Amniotic epithelial cell (primary cell): ENCODE results near the gene SLC39A1.
"Not testable (repeated sequence)": the region's sequence is repeated elsewhere in the genome, so short reads cannot be mapped to it uniquely, and the experiment has no call there.

Experiments
- DNase-seq: peaks from one replicate; pipeline ENCODE4 v3.0.0-alpha.2; 2010; ENCODE audit warnings: low read depth

SLC39A1 gene, protein sequence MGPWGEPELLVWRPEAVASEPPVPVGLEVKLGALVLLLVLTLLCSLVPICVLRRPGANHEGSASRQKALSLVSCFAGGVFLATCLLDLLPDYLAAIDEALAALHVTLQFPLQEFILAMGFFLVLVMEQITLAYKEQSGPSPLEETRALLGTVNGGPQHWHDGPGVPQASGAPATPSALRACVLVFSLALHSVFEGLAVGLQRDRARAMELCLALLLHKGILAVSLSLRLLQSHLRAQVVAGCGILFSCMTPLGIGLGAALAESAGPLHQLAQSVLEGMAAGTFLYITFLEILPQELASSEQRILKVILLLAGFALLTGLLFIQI

DNA sequence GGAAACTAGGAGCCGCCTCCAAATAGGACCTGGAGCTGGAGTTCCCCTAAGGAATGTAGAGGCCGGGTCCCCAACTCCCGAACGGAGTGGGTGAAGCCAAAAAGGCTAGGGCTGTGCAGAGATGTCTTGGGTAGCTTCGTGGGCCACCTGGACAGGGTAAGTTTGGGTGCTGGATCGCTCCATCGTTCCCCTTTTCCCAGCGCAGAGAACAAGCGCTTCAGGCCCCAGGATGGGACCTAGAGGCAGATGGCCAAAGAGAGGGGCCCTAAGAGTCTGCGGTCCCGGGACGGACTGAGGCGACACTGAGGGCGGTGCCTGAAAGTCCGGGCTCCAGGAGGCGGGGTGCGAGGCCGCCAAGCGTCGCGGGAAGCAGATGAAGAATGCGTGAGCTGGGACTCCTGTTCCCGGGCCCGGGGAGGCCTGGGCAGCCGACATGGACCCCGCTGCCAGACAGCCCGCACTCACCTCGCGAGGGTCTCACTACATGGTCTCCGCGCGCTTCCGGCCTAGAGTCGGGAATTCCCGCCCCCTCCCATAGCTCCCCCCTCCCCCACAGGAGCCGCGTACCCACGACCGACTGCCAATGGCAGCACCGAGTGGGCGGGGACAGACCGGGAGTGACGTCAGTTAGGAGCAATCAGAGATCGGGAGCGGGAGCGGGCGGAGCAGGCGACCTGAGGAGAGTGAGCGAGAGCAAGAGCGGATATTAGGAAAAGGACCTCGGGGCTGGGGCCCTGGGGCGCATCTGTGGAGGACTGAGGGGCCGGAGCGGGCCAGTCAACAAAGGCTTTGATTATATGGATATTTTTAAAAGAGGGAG is at the start of gene SLC39A1:
Gene SLC39A1 (minus strand): TSS at position 508 of the 820 bp plus-strand sequence. CDS start 822 bp downstream, outside the sequence.
- peak; percentile 94 for DNase-seq

DNA sequence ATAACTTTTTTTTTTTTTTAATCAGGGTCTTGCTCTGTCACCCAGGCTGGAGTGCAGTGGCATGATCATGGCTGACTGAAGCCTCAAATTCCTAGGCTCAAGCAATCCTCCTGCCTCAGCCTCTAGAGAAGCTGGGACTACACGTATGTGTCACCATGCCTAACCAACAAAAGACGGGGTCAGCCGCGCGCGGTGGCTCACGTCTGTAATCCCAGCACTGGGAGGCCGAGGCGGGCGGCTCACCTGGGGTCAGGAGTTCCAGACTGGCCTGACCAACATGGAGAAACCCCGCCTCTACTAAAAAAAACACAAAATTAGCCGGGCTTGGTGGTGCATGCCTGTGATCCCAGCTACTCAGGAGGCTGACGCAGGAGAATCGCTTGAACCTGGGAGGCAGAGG is 49.2 kb upstream of the SLC39A1 start:
- DNase-seq, result not testable (repeated sequence)

DNA sequence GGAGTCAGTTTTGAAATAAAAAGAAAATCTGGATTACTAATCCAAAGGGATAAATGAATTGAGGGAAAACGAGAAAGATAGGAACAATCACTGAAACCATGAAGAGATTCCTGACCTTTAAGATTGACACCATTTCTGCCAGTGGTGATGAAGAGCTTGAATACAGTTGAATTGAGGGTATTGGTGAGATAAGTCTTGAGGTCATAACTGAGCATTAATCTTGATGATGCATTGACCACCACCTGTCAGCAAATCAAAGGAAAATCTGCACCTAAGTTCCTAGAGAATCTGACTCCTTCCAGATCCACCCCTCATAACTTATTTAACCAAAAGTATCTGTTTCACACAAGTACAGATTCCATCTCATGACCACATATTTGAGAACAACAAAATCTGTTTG is 48.8 kb upstream of the SLC39A1 start:
- DNase-seq, result no peak

DNA sequence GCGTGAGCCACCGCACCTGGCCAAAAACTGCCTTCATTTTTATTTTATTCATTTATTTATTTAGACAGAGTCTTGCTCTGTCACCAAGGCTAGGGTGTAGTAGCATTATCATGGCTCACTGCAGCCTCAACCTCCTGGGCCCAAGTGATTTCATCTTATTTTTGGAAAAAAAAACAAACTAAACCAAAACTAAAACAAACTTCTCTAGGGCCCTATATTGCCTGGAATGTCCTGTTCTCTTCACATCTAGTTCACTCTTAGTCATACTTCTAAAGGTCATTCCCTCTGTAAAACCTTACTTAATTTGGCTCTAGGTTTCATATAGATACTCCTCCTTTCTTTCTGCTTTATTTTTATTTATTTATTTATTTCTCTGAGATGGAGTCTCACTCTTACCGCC is 42.8 kb upstream of the SLC39A1 start:
- peak; percentile 15 for DNase-seq

DNA sequence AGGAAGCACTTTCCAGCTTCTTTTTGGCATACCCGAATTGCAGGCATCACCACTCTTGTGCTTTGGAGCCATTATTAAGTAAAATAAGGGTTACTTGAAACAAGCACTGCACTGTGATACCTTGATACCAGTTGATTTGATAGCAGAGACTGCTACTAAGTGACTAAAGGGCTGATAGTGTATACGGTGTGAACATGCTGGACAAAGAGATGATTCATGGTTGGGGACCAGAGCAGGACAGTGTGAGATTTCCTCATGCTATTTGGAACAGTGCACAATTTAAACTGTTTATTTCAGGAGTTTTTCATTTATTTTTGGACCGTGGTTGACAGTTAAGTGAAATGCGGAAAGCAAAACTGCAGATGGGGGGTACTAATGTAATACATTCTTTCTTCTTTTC is 37.1 kb upstream of the SLC39A1 start:
- no peak for DNase-seq

DNA sequence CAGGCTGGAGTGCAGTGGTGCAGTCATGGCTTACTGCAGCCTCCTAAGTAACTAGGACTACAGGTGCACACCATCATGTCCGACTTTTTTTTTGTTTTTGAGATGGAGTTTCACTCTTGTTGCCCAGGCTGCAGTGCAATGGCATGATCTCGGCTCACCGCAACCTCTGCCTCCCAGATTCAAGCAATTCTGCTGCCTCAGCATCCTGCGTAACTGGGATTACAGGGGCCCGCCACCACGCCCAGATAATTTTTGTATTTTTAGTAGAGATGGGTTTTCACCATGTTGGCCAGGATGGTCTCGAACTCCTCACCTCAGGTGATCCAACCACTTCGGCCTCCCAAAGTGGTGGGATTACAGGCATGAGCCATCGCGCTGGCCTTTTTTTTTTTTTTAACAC is 33.5 kb upstream of the SLC39A1 start:
- not testable (repeated sequence) for DNase-seq

DNA sequence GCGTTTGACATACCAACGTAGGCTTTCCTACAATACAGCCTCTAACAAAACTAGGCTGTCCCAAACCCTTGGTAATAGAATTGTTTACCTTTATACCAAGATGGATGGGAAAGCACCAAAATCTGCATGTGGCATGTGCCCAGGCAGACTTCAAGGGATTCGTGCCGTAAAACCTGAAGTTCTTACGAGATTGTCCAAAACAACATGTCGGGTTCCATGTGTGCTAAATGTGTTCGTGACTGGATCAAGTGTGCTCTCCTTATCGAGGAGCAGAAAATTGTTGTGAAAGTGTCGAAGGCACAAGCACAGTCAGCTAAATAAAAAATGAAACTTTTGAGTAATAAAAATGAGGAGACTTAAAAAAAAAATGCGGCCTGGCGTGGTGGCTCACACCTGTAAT is 32.3 kb upstream of the SLC39A1 start:
- no peak for DNase-seq

DNA sequence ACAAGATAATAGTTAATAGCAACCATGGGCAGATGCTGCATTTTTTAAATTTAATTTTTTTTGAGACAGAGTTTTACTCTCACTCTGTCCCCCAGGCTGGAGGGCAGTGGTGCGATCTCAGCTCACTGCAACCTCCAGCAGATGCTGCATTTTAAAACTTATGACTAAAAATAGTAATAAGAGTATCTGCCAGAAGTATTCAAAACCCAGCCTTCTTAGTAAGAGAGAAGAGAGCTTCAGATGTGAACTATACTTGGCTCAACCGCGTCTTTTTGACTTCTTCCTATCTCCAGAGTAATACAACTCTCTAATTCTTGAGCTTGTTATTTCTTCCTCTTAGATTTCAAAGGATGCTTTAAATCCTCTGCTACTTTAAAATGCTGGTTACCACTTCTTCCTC is 31.9 kb upstream of the SLC39A1 start:
- DNase-seq, result no peak

DNA sequence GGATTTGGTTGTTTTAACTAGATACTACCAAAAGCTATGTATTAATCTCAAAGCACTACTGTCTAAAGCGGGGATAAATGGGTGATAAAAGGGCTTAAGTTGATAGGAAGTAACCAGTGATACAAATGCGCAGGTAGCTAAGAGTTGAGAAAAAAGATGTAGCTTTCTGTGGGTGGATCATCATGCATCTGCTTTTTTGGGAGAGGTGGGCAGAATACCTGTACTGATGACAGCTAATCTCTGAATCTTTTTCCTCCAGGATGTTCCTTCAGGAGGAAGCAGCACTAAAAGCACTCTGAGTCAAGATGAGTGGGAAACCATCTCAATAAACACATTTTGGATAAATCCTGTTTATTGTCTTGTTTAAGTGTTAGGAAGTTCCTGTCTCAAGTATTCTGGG is 28.5 kb upstream of the SLC39A1 start:
- no peak for DNase-seq

DNA sequence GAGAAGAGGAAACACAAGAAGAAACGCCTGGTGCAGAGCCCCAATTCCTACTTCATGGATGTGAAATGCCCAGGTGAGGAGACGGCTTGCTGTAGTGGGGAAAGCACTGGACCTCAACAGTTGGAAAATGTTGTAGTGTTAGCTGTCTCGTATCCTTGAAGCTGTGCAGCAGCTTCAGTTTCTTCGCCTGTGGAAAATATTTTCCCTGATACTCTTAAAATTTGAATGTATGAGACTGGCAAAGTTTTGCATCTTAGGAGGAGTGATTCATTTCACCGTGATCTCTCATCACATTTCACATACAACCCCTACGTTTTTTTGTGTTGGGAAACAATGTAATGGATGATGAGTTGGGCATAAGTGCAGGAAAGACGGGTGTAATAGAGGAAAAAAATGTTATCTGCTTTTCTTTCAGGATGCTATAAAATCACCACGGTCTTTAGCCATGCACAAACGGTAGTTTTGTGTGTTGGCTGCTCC is 27.9 kb upstream of the SLC39A1 start:
- DNase-seq, result peak; percentile 49

DNA sequence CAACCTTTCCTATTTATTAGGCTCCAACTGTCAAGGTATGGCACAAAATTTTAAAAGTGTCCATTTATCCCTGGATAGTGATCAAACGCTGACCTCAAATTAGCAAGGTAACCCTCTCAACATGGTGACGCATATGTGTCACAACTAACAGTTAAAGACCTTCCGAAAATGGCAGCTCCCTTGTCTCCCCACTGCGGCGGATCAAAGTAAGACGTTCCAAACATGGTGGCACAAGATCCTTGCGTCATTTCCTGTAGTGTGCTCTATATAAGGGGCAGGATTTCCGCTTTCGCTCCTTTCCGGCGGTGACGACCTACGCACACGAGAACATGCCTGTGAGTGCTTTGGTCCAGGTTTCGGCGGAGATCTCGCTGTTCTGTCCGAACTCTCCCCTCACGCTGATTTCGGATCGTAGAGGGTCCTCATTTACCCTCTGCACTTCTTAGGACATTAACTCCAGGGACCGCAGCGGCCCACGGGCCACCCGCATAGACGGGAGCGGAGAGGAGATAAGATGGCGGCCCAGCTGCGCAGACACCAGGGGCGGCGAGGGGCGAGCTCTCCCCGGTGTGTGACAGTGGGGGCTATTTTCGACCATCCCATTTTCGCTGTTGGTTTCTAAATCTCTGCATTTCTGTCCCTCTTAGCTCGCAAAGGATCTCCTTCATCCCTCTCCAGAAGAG is 27.3 kb upstream of the SLC39A1 start, which contains the start of gene RPS27:
Gene RPS27 (plus strand): TSS at position 295 of the 683 bp plus-strand sequence. CDS start 35 bp downstream, at position 330.
- DNase-seq, result peak; percentile 97

DNA sequence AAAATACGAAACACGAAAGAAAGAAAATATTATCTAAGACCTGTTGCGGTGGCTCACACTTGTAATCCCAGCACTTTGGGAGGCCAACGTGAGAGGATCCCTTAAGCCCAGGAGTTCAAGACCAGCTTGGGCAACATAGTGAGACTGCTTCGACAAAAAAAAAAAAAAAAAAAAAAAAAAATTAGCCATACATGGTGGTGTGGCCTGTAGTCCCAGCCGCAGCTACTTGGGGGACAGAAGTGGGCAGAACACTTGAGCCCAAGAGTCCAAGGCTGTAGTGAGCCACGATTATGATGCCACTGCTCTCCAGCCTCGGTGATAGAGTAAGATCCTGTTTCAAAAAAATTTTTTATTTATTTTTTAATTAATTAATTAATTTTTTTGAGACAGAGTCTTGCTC is 24.3 kb upstream of the SLC39A1 start:
- DNase-seq, result no peak

DNA sequence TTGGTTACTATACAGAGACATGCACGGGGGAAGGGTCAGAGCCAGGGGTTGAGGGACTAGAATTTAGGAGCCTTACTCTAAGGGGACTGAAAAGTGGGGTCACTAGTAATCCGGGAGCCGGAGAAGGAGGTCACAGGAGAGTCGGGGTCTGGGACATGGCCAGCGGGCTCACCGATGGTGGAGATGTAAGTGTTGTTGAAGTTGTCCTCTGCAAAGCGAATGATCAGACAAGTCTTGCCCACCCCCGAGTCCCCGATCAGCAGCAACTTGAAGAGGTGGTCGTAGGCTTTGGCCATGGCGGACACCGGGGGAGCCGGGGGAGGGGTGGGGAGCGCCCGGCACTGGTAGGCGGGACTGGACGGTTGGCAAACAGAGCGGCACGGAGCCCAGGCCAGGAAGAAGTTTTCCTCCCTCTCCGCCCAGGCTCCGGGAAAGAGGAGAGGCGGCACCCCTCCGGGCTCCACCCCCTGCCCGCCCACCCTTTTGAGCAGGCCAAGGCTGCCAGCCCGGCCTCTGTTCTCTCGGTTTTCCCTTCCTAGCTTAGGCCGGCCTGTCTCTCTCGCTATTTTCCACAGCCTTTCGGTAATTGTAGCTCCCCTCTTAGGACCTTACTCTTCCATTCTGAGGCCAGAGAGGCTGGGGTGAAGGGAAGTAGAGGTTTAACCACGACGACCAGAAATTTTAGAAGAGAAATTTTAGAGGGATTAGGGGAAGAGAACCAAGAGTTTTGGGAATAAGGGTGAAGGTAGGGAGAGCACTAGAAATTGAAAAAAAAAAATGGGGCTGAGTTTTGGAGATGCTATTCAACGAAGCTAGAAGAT is 22.8 kb upstream of the SLC39A1 start, which contains the start of gene RAB13:
Gene RAB13 (minus strand): TSS at position 399 of the 821 bp plus-strand sequence. CDS start 103 bp downstream, at position 296.
- DNase-seq, result peak; percentile 83

DNA sequence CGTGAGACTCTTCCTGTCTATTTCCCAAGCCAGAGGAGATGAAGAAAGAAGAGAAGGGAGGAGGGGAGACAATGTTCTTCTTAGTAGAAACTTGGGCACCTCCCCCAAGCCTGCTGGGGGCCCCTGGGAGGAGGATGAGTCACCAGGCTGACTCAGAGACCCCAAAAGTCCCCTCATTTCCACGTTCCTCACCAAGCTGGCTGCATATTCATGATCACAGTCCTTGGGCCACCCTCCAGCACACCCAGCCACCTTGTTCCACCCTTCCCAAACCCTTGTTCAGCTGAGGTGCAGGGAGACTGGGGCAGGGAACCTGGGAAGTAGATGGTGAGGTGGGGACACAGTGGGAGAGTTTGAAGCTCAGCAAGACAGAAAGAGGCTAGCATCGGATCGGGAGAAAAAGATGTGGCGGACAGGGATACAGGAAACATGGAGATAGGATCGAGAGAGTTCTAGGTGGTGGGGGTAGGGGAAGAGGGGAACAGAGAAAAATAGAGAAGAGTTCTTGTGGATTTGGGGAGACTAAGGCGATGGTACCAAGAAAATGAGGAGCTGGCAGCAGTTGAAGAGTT is 22.1 kb upstream of the SLC39A1 start:
- DNase-seq, result peak; percentile 85

DNA sequence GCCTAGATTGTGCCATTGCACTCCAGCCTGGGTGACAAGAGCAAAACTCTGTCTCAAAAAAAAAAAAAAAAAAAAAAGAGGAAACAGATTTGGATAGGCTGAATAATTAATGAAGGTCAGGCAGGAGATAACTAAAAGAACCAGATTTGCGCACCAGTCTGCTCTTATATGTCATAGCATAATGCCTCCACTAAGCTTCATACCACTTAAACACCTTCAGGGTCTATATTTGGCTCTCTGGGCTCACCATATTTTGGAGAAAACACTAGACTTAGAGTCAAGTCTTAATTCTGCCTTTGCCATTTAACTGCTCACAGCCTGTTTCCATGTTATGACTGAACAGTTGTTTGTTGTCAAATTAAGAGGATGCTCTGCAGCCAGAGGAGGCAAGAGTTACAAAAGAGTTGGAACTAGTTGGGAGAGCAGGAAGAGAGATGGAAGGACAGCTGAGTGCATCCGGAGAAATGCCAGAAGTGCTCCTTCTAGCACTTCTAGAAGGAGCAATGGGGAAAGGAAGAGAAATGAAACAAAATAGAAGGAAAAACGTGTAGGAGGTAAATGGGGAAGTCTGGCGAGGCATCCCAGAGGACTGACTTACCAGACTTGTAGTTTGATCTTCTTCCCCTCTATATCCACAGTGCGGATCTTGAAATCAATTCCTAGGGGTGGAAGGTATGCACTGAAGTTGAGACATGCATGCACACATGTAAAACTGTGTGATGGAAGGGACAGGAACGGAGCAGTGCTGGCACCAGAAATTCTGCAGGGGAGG is 21.0 kb upstream of the SLC39A1 start:
- DNase-seq, result no peak

DNA sequence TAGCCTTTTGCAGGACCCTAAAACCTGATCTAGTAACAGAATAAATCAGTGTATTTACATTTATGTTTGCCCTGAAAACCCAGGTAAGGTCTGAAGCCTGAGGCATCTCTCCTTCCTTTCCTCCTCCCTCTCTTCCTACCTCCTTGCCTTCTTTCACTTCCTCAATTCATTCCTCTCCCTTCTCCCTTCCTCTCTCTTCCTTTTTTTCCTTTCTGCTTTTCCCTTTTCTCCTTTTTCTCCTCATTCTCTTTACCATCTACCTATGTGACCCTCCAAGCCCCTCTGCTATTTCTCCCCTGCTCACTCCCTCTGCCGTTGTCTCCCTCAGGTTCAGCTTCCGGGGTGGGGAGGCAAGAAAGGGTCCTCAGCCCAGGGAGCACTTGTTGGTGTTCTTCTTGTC is 18.4 kb upstream of the SLC39A1 start:
- not testable (repeated sequence) for DNase-seq

DNA sequence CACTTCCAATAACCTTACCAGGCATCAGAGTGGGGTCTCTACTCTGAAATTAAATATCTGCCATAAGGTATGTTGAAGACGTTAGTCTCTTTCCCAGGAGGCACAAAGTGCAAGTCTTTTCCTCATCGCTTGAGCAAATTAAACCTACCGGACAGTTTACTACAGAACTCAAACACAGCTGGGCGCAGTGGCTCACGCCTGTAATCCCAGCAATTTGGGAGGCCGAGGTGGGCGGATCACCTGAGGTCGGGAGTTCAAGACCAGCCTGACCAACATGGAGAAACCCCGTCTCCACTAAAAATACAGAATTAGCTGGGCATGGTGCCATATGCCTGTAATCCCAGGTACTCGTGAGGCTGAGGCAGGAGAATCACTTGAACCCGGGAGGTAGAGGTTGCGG is 15.8 kb upstream of the SLC39A1 start:
- DNase-seq, result not testable (repeated sequence)

DNA sequence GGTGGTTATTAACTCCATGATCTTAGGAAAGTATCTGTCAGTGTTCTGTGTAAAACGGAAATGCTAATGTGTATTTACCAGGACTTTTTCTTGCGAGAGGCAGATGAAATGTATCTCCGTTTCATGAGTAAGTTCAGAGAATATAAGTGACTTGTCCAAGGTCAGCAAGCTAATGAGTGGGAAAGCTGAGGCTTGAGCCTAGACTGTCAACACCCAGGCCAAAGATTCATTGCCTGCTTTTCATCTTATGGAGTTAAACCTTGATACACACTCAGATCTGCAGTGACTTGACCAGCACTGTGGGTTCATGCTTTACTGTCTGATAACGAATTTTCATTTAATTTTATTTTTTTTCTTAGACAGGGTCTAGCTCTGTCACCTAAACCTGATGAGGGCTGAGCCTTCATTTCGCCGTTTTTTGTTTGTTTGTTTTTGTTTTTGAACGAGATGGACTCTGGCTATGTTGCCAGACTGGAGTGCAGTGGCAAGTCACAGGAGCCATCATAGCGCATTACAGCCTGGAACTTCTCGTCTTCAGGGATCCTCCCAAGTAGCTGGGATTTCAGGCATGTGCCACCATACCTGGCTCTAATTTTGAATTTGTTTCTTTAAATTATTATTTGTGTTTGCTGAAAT is 15.1 kb upstream of the SLC39A1 start:
- DNase-seq, result peak; percentile 42
